ENCODE results near the gene GLP2R. TPM values are rescaled to one million over a fixed set of nuclear protein-coding genes. Genes with fewer than 3 reads are reported as not detected.

Gene GLP2R
- total RNA-seq, 1 experiment from 2014 or later, result not detected

- CTCF ChIA-PET, result no interaction called here
- TF ChIP-seq EZH2 (IDR thresholded peaks at IDR 0.05; ENCODE audit: borderline replicate concordance, low read depth, low read length, poor library complexity, severe bottlenecking), result no peak
- no peak for TF ChIP-seq CTCF (conservative IDR thresholded peaks at IDR 0.05; ENCODE audit: low read depth, low read length)
- intact Hi-C loops (cut with micrococcal nuclease; ENCODE audit: unreplicated experiment), result no loop called here
- Histone ChIP-seq H3K4me3 (ENCODE audit: low read depth, low read length, poor library complexity, severe bottlenecking) (no peak overlapping the region), H3K27ac (ENCODE audit: low read depth, low read length, poor library complexity, severe bottlenecking) (no peak overlapping the region), H3K9me3 (ENCODE audit: low read depth, low read length, poor library complexity, severe bottlenecking) (no peaks in the 10 kb centered on the region), H3K4me1 (ENCODE audit: insufficient read depth, low read length, poor library complexity, severe bottlenecking) (no peaks in the 10 kb centered on the region), H3K36me3 (ENCODE audit: insufficient read depth, low read length, poor library complexity, severe bottlenecking) (no peaks in the 10 kb centered on the region), H3K27me3 (replicated peaks; ENCODE audit: insufficient read depth, low read depth, low read length, poor library complexity) (peaks cover 14% of the 10 kb centered on the region)
- no peak for DNase-seq (ENCODE audit: low spot score)
- no TSS peak for BruUV-seq (replicated peaks)
- POLR2A ChIA-PET (ENCODE audit: low non-redundant PET), result no interaction called here
These were observed 27.7 kb upstream of the GLP2R start for GRCh38 chr17:9798008-9798407.

- BruUV-seq (replicated peaks), result no TSS peak
- intact Hi-C loops (cut with micrococcal nuclease; ENCODE audit: unreplicated experiment), result no loop called here
- no peaks in the 10 kb centered on the region for H3K36me3 ChIP-seq (ENCODE audit: insufficient read depth, low read length, poor library complexity, severe bottlenecking)
- ChIA-PET CTCF (no interaction called here), POLR2A (ENCODE audit: low non-redundant PET) (no interaction called here)
- DNase-seq (ENCODE audit: low spot score), result no peak
- no peak overlapping the region for H3K27ac ChIP-seq (ENCODE audit: low read depth, low read length, poor library complexity, severe bottlenecking)
- no peaks in the 10 kb centered on the region for H3K4me1 ChIP-seq (ENCODE audit: insufficient read depth, low read length, poor library complexity, severe bottlenecking)
- peaks cover 14% of the 10 kb centered on the region for H3K27me3 ChIP-seq (replicated peaks; ENCODE audit: insufficient read depth, low read depth, low read length, poor library complexity)
- no peak overlapping the region for H3K4me3 ChIP-seq (ENCODE audit: low read depth, low read length, poor library complexity, severe bottlenecking)
- TF ChIP-seq EZH2 (IDR thresholded peaks at IDR 0.05; ENCODE audit: borderline replicate concordance, low read depth, low read length, poor library complexity, severe bottlenecking), result no peak
- no peak for TF ChIP-seq CTCF (conservative IDR thresholded peaks at IDR 0.05; ENCODE audit: low read depth, low read length)
- no peaks in the 10 kb centered on the region for H3K9me3 ChIP-seq (ENCODE audit: low read depth, low read length, poor library complexity, severe bottlenecking)
These were observed 27.0 kb upstream of the GLP2R start for GRCh38 chr17:9798724-9799123.

- no peak for DNase-seq (ENCODE audit: low spot score)
- CTCF ChIA-PET, result no interaction called here
- H3K4me1 ChIP-seq (ENCODE audit: insufficient read depth, low read length, poor library complexity, severe bottlenecking), result no peaks in the 10 kb centered on the region
- H3K36me3 ChIP-seq (ENCODE audit: insufficient read depth, low read length, poor library complexity, severe bottlenecking), result no peaks in the 10 kb centered on the region
- POLR2A ChIA-PET (ENCODE audit: low non-redundant PET), result no interaction called here
- no peaks in the 10 kb centered on the region for H3K9me3 ChIP-seq (ENCODE audit: low read depth, low read length, poor library complexity, severe bottlenecking)
- TF ChIP-seq EZH2 (IDR thresholded peaks at IDR 0.05; ENCODE audit: borderline replicate concordance, low read depth, low read length, poor library complexity, severe bottlenecking) (no peak), CTCF (conservative IDR thresholded peaks at IDR 0.05; ENCODE audit: low read depth, low read length) (no peak)
- intact Hi-C loops (cut with micrococcal nuclease; ENCODE audit: unreplicated experiment), result no loop called here
- peaks cover 22% of the 10 kb centered on the region for H3K27me3 ChIP-seq (replicated peaks; ENCODE audit: insufficient read depth, low read depth, low read length, poor library complexity)
- no peak overlapping the region for H3K27ac ChIP-seq (ENCODE audit: low read depth, low read length, poor library complexity, severe bottlenecking)
- H3K4me3 ChIP-seq (ENCODE audit: low read depth, low read length, poor library complexity, severe bottlenecking), result no peak overlapping the region
- no TSS peak for BruUV-seq (replicated peaks)
These were observed 24.2 kb upstream of the GLP2R start for GRCh38 chr17:9801505-9801904.

Data from A673 (cell line).